C4-2B (cell line): ENCODE data around the gene TNS1.

Source experiments
- CTCF ChIP-seq: fragments of 450-650 bp; conservative IDR thresholded peaks from 2 replicates; pipeline ENCODE4 v1.5.1; 2017; ENCODE audit warnings: mild to moderate bottlenecking
- ZFX ChIP-seq: fragments of 450-650 bp; IDR thresholded peaks from 2 replicates; pipeline ENCODE4 v1.6.1; 2017

- no peak for TF ChIP-seq CTCF
- TF ChIP-seq ZFX = no peak
Measured at GRCh38 chr2:217923007-217923686, 79.6 kb downstream of the TNS1 start.
